CD14-positive monocyte (primary cell): ENCODE data around the gene OR2Y1. TPM values are rescaled to one million over a fixed set of nuclear protein-coding genes. Genes with fewer than 3 reads are reported as not detected.
A peak's percentile ranks its signal among the peaks of the same experiment; 100 is the strongest.

Source experiments
- DNase-seq, 3 donors: peaks; one replicate each; pipeline ENCODE4 v3.0.0-alpha.2; 2011 to 2022
- H2AFZ ChIP-seq: 2 replicates; pipeline ENCODE4 v1.6.0; 2012; ENCODE audit warnings: mild to moderate bottlenecking, low read depth, low read length, inconsistent platforms; ENCODE audit not compliant: insufficient read depth, poor library complexity, severe bottlenecking
- H3K27ac ChIP-seq, 2 donors: 1 replicate in 1 of 2; 2 replicates in 1 of 2; pipeline ENCODE4 v1.5.1; 2012 to 2013; ENCODE audit warnings: low read length in 2 of 2, control low read depth in 1 of 2, inconsistent platforms in 1 of 2, low read depth in 1 of 2, mild to moderate bottlenecking in 1 of 2
- H3K27me3 ChIP-seq, 2 donors: one replicate each; pipeline versions ENCODE4 v1.6.0 to v1.6.1; 2011 to 2013; ENCODE audit warnings: low read length in 2 of 2; ENCODE audit not compliant: control insufficient read depth in 2 of 2, insufficient read depth in 2 of 2
- H3K36me3 ChIP-seq, 2 donors: replicated peaks in 1 of 2; 1 replicate in 1 of 2; 2 replicates in 1 of 2; pipeline versions ENCODE4 v1.5.1 to v1.6.1; 2012 to 2013; ENCODE audit warnings: low read length in 2 of 2, control low read depth in 1 of 2, inconsistent platforms in 1 of 2, mild to moderate bottlenecking in 1 of 2; ENCODE audit not compliant: insufficient read depth in 2 of 2, control insufficient read depth in 1 of 2
- H3K4me1 ChIP-seq, 2 donors: 1 replicate in 1 of 2; 2 replicates in 1 of 2; pipeline versions ENCODE4 v1.5.1 to v1.6.1; 2012 to 2013; ENCODE audit warnings: low read length in 2 of 2, control low read depth in 1 of 2, inconsistent platforms in 1 of 2, mild to moderate bottlenecking in 1 of 2, moderate library complexity in 1 of 2; ENCODE audit not compliant: insufficient read depth in 2 of 2, control insufficient read depth in 1 of 2
- H3K4me2 ChIP-seq: replicated peaks from 2 replicates; pipeline ENCODE3; 2012; ENCODE audit warnings: low read length, moderate library complexity, mild to moderate bottlenecking; ENCODE audit not compliant: poor library complexity, severe bottlenecking; ENCODE audit errors: extremely low read depth
- H3K4me3 ChIP-seq, 3 experiments: fragments of 200-600 bp in 1 of 3; sonication (generic) in 1 of 3; replicated peaks in 1 of 3; 1 replicate in 2 of 3; 2 replicates in 1 of 3; pipeline ENCODE4 v1.5.1; 2011 to 2013; ENCODE audit warnings: low read length in 3 of 3, mild to moderate bottlenecking in 3 of 3, control low read depth in 2 of 3, low read depth in 2 of 3, inconsistent platforms in 1 of 3, moderate library complexity in 1 of 3
- H3K79me2 ChIP-seq: 2 replicates; pipeline ENCODE4 v1.6.0; 2012; ENCODE audit warnings: mild to moderate bottlenecking, control low read depth, inconsistent platforms, low read length, moderate library complexity; ENCODE audit not compliant: insufficient read depth
- H3K9ac ChIP-seq: 2 replicates; pipeline ENCODE4 v1.6.0; 2017; ENCODE audit warnings: low read length, mild to moderate bottlenecking; ENCODE audit not compliant: insufficient read depth, poor library complexity, severe bottlenecking
- H3K9me3 ChIP-seq, 2 donors: replicated peaks in 1 of 2; 1 replicate in 1 of 2; 2 replicates in 1 of 2; pipeline versions ENCODE4 v1.5.1 to v1.6.1; 2012 to 2013; ENCODE audit warnings: low read length in 2 of 2, control low read depth in 1 of 2; ENCODE audit not compliant: control insufficient read depth in 1 of 2, insufficient read depth in 1 of 2
- H4K20me1 ChIP-seq: 2 replicates; pipeline ENCODE4 v1.6.0; 2012; ENCODE audit warnings: mild to moderate bottlenecking, low read length, control low read depth, moderate library complexity; ENCODE audit not compliant: insufficient read depth
- H3K27ac Mint-ChIP-seq, 7 donors: one replicate each; pipeline ENCODE4 v1.8.0; 2020; ENCODE audit warnings: mild to moderate bottlenecking in 7 of 7, mixed read lengths in 7 of 7, moderate library complexity in 6 of 7, inconsistent platforms in 2 of 7
- H3K27me3 Mint-ChIP-seq, 3 donors: one replicate each; pipeline ENCODE4 v1.8.0; 2021 to 2022; ENCODE audit warnings: low read depth in 3 of 3, mild to moderate bottlenecking in 3 of 3, mixed read lengths in 3 of 3, moderate library complexity in 3 of 3, inconsistent platforms in 1 of 3
- H3K36me3 Mint-ChIP-seq, 2 donors: one replicate each; pipeline ENCODE4 v1.8.0; 2020; ENCODE audit warnings: mixed read lengths in 2 of 2, inconsistent platforms in 1 of 2, mild to moderate bottlenecking in 1 of 2
- H3K4me1 Mint-ChIP-seq: one replicate; pipeline ENCODE4 v1.8.0; 2020; ENCODE audit warnings: mild to moderate bottlenecking, mixed read lengths
- H3K4me3 Mint-ChIP-seq, 2 donors: one replicate each; pipeline ENCODE4 v1.8.0; 2020; ENCODE audit warnings: mild to moderate bottlenecking in 2 of 2, mixed read lengths in 2 of 2, moderate library complexity in 1 of 2
- H3K9me3 Mint-ChIP-seq, 7 donors: one replicate each; pipeline ENCODE4 v1.8.0; 2020 to 2022; ENCODE audit warnings: mixed read lengths in 7 of 7, mild to moderate bottlenecking in 6 of 7, moderate library complexity in 6 of 7, inconsistent platforms in 2 of 7
- CTCF ChIP-seq: fragments of 200-600 bp; IDR thresholded peaks from one replicate; pipeline ENCODE4 v1.8.0; 2022; ENCODE audit warnings: antibody characterized with exemption, mild to moderate bottlenecking
- WGBS: methylation state at CpG from one replicate; pipeline ENCODE4 v1.1.5; 2013; ENCODE audit warnings: missing lambda C conversion rate; ENCODE audit not compliant: insufficient coverage; 5-methylcytosine and 5-hydroxymethylcytosine counted together
- intact Hi-C, 2 donors: fragments of 100-400 bp; cut with micrococcal nuclease; formaldehyde crosslinking; loops; one replicate each; pipeline versions ENCODE4 v1.15.0 to v1.15.1; 2023
- polyA plus RNA-seq, 3 donors: library from polyadenylated mRNA; depleted of rRNA in 1 of 3; unstranded in 2 of 3; stranded (reverse) in 1 of 3; fragments of 300-500 nt in 2 of 3; fragments of >200 nt in 1 of 3; fragmentation: Illumina TruSeq in 2 of 3; gene quantifications; 1 replicate in 2 of 3; 2 replicates in 1 of 3; pipeline ENCODE4 v1.2.3, GENCODE V29; 2012 to 2021

The OR2Y1 gene
- polyA plus RNA-seq, 3 donors, result not detected

- Histone ChIP-seq H3K9me3 (no peaks in the 10 kb centered on the region), H3K79me2 (no peaks in the 10 kb centered on the region), H3K9ac (no peak overlapping the region), H3K36me3 (no peaks in the 10 kb centered on the region), H2AFZ (no peak overlapping the region), H3K4me2 (no peak overlapping the region), H4K20me1 (peaks cover 43% of the 10 kb centered on the region), H3K4me3 (no peak overlapping the region), H3K27ac (no peak overlapping the region), H3K27me3 (no peaks in the 10 kb centered on the region), H3K4me1 (no peaks in the 10 kb centered on the region)
- TF ChIP-seq CTCF, result no peak
- Mint-ChIP-seq H3K27ac (peak overlapping the region in 1 of 7 donors; percentile 17), H3K27me3 (peaks cover 5 to 8% (median 5%) of the 10 kb centered on the region in 3 donors), H3K36me3 (peaks cover 18% of the 10 kb centered on the region in 2 donors), H3K4me3 (no peak overlapping the region), H3K9me3 (peaks cover 0 to 2% (median 0%) of the 10 kb centered on the region in 7 donors), H3K4me1 (peaks cover 2% of the 10 kb centered on the region)
- intact Hi-C loops, result loop anchor here in 1 of 2 donors (10.0 kb wide), 1 partner anchor 375 kb away; no protein-coding TSS in a partner anchor
- DNase-seq, result no peak
- 100% methylated on average over 3 of the region's 10 CpGs for WGBS
These were observed 40.2 kb upstream of the OR2Y1 start for GRCh38 chr5:180779985-180780610.

GRCh38 chr5:180777475-180777874, 37.6 kb upstream of the OR2Y1 start:
- H3K27ac ChIP-seq, result no peak overlapping the region
- H3K4me3 ChIP-seq, result no peak overlapping the region
- no peak for TF ChIP-seq CTCF
- intact Hi-C loops, result no loop called here
- peaks cover 17% of the 10 kb centered on the region for H4K20me1 ChIP-seq
- no peak overlapping the region for H2AFZ ChIP-seq
- H3K36me3 ChIP-seq, result no peaks in the 10 kb centered on the region
- H3K9me3 Mint-ChIP-seq, result peaks cover 3 to 14% (median 9%) of the 10 kb centered on the region in 7 donors
- H3K4me1 ChIP-seq, result no peaks in the 10 kb centered on the region
- peaks cover 7 to 11% (median 8%) of the 10 kb centered on the region in 3 donors for H3K27me3 Mint-ChIP-seq
- no peaks in the 10 kb centered on the region for H3K9me3 ChIP-seq
- no peaks in the 10 kb centered on the region for H3K79me2 ChIP-seq
- no peaks in the 10 kb centered on the region for H3K27me3 ChIP-seq
- H3K9ac ChIP-seq, result no peak overlapping the region
- 100% methylated on average over 1 of the region's 1 CpG for WGBS
- H3K4me2 ChIP-seq, result no peak overlapping the region
- H3K36me3 Mint-ChIP-seq, result peaks cover 14 to 15% of the 10 kb centered on the region in 2 donors
- no peak overlapping the region for H3K27ac Mint-ChIP-seq
- H3K4me3 Mint-ChIP-seq, result no peak overlapping the region
- H3K4me1 Mint-ChIP-seq, result no peaks in the 10 kb centered on the region
- DNase-seq, result no peak
